Omental fat pad (tissue), 4 donors: Measurements from ENCODE around the gene CCDC197. TPM values are rescaled to one million over a fixed set of nuclear protein-coding genes. Genes with fewer than 3 reads are reported as not detected.

ENCODE experiments used
- ATAC-seq: fragments of 150-250 bp; one replicate; pipeline ENCODE4 v1.9.1; 2016; ENCODE audit warnings: mild to moderate bottlenecking, moderate library complexity; ENCODE audit not compliant: low FRiP score
- DNase-seq: peaks from one replicate; pipeline ENCODE4 v3.0.0-alpha.2; 2019; ENCODE audit warnings: low spot score
- small RNA-seq: library from RNA; depleted of rRNA; stranded (forward); fragments of <200 nt; gene quantifications from one replicate; pipeline ENCODE3, GENCODE V24; 2016
- total RNA-seq, 4 donors: library from RNA; depleted of rRNA; stranded (reverse); fragments of >200 nt; gene quantifications; one replicate each; pipeline ENCODE4 v1.1.0, GENCODE V29; 2016
- TF ChIP-seq, protein P1 (sequence below), 3 donors: fragments of 450-650 bp; IDR thresholded peaks; one replicate each; pipeline ENCODE4 v1.5.1; 2016 to 2017; ENCODE audit warnings: antibody characterized with exemption in 3 of 3, mild to moderate bottlenecking in 3 of 3, moderate library complexity in 2 of 3

Gene CCDC197
- total RNA-seq, 4 donors from 2014 or later, result not detected

GRCh38 chr14:94058128-94058673 is 61.1 kb downstream of the CCDC197 start:
- no peak for ATAC-seq
- DNase-seq, result no peak
- TF ChIP-seq, protein P1, sequence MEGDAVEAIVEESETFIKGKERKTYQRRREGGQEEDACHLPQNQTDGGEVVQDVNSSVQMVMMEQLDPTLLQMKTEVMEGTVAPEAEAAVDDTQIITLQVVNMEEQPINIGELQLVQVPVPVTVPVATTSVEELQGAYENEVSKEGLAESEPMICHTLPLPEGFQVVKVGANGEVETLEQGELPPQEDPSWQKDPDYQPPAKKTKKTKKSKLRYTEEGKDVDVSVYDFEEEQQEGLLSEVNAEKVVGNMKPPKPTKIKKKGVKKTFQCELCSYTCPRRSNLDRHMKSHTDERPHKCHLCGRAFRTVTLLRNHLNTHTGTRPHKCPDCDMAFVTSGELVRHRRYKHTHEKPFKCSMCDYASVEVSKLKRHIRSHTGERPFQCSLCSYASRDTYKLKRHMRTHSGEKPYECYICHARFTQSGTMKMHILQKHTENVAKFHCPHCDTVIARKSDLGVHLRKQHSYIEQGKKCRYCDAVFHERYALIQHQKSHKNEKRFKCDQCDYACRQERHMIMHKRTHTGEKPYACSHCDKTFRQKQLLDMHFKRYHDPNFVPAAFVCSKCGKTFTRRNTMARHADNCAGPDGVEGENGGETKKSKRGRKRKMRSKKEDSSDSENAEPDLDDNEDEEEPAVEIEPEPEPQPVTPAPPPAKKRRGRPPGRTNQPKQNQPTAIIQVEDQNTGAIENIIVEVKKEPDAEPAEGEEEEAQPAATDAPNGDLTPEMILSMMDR (IDR thresholded peaks at IDR 0.05), result no peak

Small RNA genes lying within 50 kb of the gene (small RNA-seq; reads per million reads assigned to genes)
- gene MIR4506, result not detected

Other genes starting within 250 kb of the CCDC197 start
- gene PRIMA1, start 208.8 kb upstream of the CCDC197 start, total RNA-seq, result 1 to 10 TPM; 1.0 to 4.6 (median 3.0) TPM
- gene FAM181A, start 70.0 kb upstream of the CCDC197 start, total RNA-seq, result not detected
- gene ASB2, start 20.7 kb upstream of the CCDC197 start, total RNA-seq, result 1 to 10 TPM in 1 of 4 donors, under 1 TPM in 3; 0.36 to 2.4 (median 0.56) TPM
- gene OTUB2, start 29.0 kb downstream of the CCDC197 start, total RNA-seq, result 1 to 10 TPM in 2 of 4 donors, under 1 TPM in 2; 0.47 to 1.7 (median 0.96) TPM
- 100 to 1,000 TPM; 106 to 215 (median 147) TPM for gene DDX24, start 83.9 kb downstream of the CCDC197 start, total RNA-seq
- gene IFI27L1, start 84.0 kb downstream of the CCDC197 start, total RNA-seq, result 10 to 100 TPM in 3 of 4 donors, 1 to 10 TPM in 1; 9.2 to 28.6 (median 13.1) TPM
- 1,000 to 10,000 TPM in 1 of 4 donors, 100 to 1,000 TPM in 3; 285 to 1,264 (median 308) TPM for gene IFI27, start 113.4 kb downstream of the CCDC197 start, total RNA-seq
- 100 to 1,000 TPM in 1 of 4 donors, 10 to 100 TPM in 3; 43.2 to 109 (median 47.7) TPM for gene IFI27L2, start 132.3 kb downstream of the CCDC197 start, total RNA-seq
- 1 to 10 TPM in 2 of 4 donors, under 1 TPM in 2; 0.25 to 2.0 (median 1.1) TPM for gene PPP4R4, start 177.0 kb downstream of the CCDC197 start, total RNA-seq